K562 (cell line): ENCODE data around the gene NOL12.

Experiments used
- BMI1 ChIP-seq: fragments of 150-350 bp; IDR thresholded peaks from 2 replicates; pipeline ENCODE4 v1.6.1; 2014; ENCODE audit warnings: low read length
- BRCA1 ChIP-seq, 2 experiments: fragments of 450-650 bp in 1 of 2; sonication (generic) in 1 of 2; formaldehyde crosslinking in 1 of 2; IDR thresholded peaks; 2 replicates each; pipeline versions ENCODE4 v1.5.0 to v1.6.1; 2017 to 2020; ENCODE audit warnings: mild to moderate bottlenecking in 1 of 2, missing genetic modification reagents in 1 of 2
- CEBPG ChIP-seq, 3 experiments: fragments of 200-800 bp in 1 of 3; sonication (Bioruptor generic) in 1 of 3; sonication (generic) in 1 of 3; formaldehyde crosslinking in 1 of 3; IDR thresholded peaks in 2 of 3; conservative IDR thresholded peaks in 1 of 3; 2 replicates each; pipeline versions ENCODE4 v1.6.1 to v1.8.0; 2016 to 2022; ENCODE audit warnings: missing compliant biosample characterization in 2 of 3, missing genetic modification characterization in 2 of 3, mild to moderate bottlenecking in 1 of 3, missing genetic modification reagents in 1 of 3
- CTCF ChIP-seq, 3 experiments: IDR thresholded peaks in 2 of 3; conservative IDR thresholded peaks in 1 of 3; 2 replicates each; pipeline ENCODE4 v1.5.1; 2011 to 2012; ENCODE audit warnings: low read length in 3 of 3, mild to moderate bottlenecking in 3 of 3, control low read depth in 2 of 3, improper control_type of control experiment in 1 of 3, inconsistent platforms in 1 of 3, low read depth in 1 of 3, mixed read lengths in 1 of 3, moderate library complexity in 1 of 3; ENCODE audit not compliant: insufficient read depth in 2 of 3
- ELF2 ChIP-seq: fragments of 250-450 bp; sonication (Bioruptor Pico); IDR thresholded peaks from 2 replicates; pipeline ENCODE4 v1.5.0; 2021; ENCODE audit warnings: mild to moderate bottlenecking
- NFYB ChIP-seq: IDR thresholded peaks from 2 replicates; pipeline ENCODE4 v1.6.1; 2011; ENCODE audit warnings: mild to moderate bottlenecking, moderate library complexity; ENCODE audit not compliant: insufficient read length; ENCODE audit errors: extremely low read depth
- POLR2A ChIP-seq: fragments of 450-650 bp; conservative IDR thresholded peaks from 2 replicates; pipeline ENCODE4 v1.6.1; 2016
- REST ChIP-seq, 2 experiments: fragments of 450-650 bp; formaldehyde crosslinking in 1 of 2; IDR thresholded peaks; 2 replicates each; pipeline versions ENCODE4 v1.4.0 to v1.6.1; 2014 to 2020; ENCODE audit warnings: mild to moderate bottlenecking in 2 of 2, borderline replicate concordance in 1 of 2, low read depth in 1 of 2
- ZBTB33 ChIP-seq: sonication (generic); formaldehyde crosslinking; IDR thresholded peaks from 2 replicates; pipeline ENCODE4 v1.8.1; 2023; ENCODE audit warnings: mild to moderate bottlenecking, missing genetic modification reagents
- ZNF146 ChIP-seq: IDR thresholded peaks from one replicate; pipeline ENCODE4 v1.6.1; 2018; ENCODE audit warnings: missing compliant biosample characterization; ENCODE audit not compliant: unreplicated experiment

GRCh38 chr22:37714634-37715033 lies 28.5 kb downstream of the NOL12 start:
- TF ChIP-seq ZNF146 (CRISPR knock-in tag) (no peak), BRCA1 (IDR thresholded peaks at IDR 0.05) (no peak), BRCA1 (CRISPR knock-in tag; IDR thresholded peaks at IDR 0.05) (no peak), CEBPG (CRISPR knock-in tag; IDR thresholded peaks at IDR 0.05) (no peak), CEBPG (tag; conservative IDR thresholded peaks at IDR 0.05 in 1 of 2, IDR thresholded peaks at IDR 0.05 in 1 of 2) (no peak), ZBTB33 (CRISPR knock-in tag) (no peak), POLR2A (no peak), ELF2 (no peak), NFYB (no peak), BMI1 (no peak), CTCF (IDR thresholded peaks at IDR 0.05 in 2 of 3, conservative IDR thresholded peaks at IDR 0.05 in 1 of 3; ENCODE audit: insufficient read depth in 2 of 3, low read depth in 1 of 3, low read length in 3 of 3) (no peak), REST (IDR thresholded peaks at IDR 0.05; ENCODE audit: borderline replicate concordance) (no peak), REST (CRISPR knock-in tag; IDR thresholded peaks at IDR 0.05; ENCODE audit: low read depth) (no peak)
